ENCODE measurements around the gene MEX3D. TPM values are rescaled to one million over a fixed set of nuclear protein-coding genes. Genes with fewer than 3 reads are reported as not detected.

MEX3D gene
- polyA plus RNA-seq, 1 experiment, result 5.4 TPM

- CTCF ChIA-PET, result no interaction called here
- H3K4me3 ChIP-seq (ENCODE audit: low read depth, low read length), result no peak overlapping the region
- no peak for DNase-seq (ENCODE audit: low read depth)
- peaks cover 7% of the 10 kb centered on the region for H3K27me3 ChIP-seq (ENCODE audit: control insufficient read depth, insufficient read depth, low read length)
- TF ChIP-seq CTCF (IDR thresholded peaks at IDR 0.05; ENCODE audit: insufficient read depth, low read depth, low read length), result no peak
- H3K36me3 ChIP-seq (ENCODE audit: control insufficient read depth, insufficient read depth, low read length), result no peaks in the 10 kb centered on the region
- POLR2A ChIA-PET, result no interaction called here
Measured at GRCh38 chr19:1529430-1529816, 38.7 kb downstream of the MEX3D start.

- POLR2A ChIA-PET, result no interaction called here
- no peak for DNase-seq (ENCODE audit: low read depth)
- CTCF ChIA-PET, result no interaction called here
- no peaks in the 10 kb centered on the region for H3K36me3 ChIP-seq (ENCODE audit: control insufficient read depth, insufficient read depth, low read length)
- TF ChIP-seq CTCF (IDR thresholded peaks at IDR 0.05; ENCODE audit: insufficient read depth, low read depth, low read length), result no peak
- peaks cover 9% of the 10 kb centered on the region for H3K27me3 ChIP-seq (ENCODE audit: control insufficient read depth, insufficient read depth, low read length)
- no peak overlapping the region for H3K4me3 ChIP-seq (ENCODE audit: low read depth, low read length)
Measured at GRCh38 chr19:1528596-1529429, 39.3 kb downstream of the MEX3D start.

GRCh38 chr19:1527650-1528309 is 40.3 kb downstream of the MEX3D start:
- CTCF ChIA-PET, result no interaction called here
- H3K36me3 ChIP-seq (ENCODE audit: control insufficient read depth, insufficient read depth, low read length), result no peaks in the 10 kb centered on the region
- TF ChIP-seq CTCF (IDR thresholded peaks at IDR 0.05; ENCODE audit: insufficient read depth, low read depth, low read length), result no peak
- no peak overlapping the region for H3K4me3 ChIP-seq (ENCODE audit: low read depth, low read length)
- no peak for DNase-seq (ENCODE audit: low read depth)
- POLR2A ChIA-PET, result no interaction called here
- peaks cover 16% of the 10 kb centered on the region for H3K27me3 ChIP-seq (ENCODE audit: control insufficient read depth, insufficient read depth, low read length)

GRCh38 chr19:1526979-1527649 is 41.0 kb downstream of the MEX3D start:
- no peak for DNase-seq (ENCODE audit: low read depth)
- no peak overlapping the region for H3K4me3 ChIP-seq (ENCODE audit: low read depth, low read length)
- no peaks in the 10 kb centered on the region for H3K36me3 ChIP-seq (ENCODE audit: control insufficient read depth, insufficient read depth, low read length)
- ChIA-PET POLR2A (no interaction called here), CTCF (no interaction called here)
- peaks cover 16% of the 10 kb centered on the region for H3K27me3 ChIP-seq (ENCODE audit: control insufficient read depth, insufficient read depth, low read length)
- no peak for TF ChIP-seq CTCF (IDR thresholded peaks at IDR 0.05; ENCODE audit: insufficient read depth, low read depth, low read length)
